HG02885 (cell line): ENCODE data around the gene SDC4.

Experiments used
- ATAC-seq: cut with Tn5 transposase; IDR thresholded peaks from one replicate; pipeline ENCODE4 v1.9.1; 2021; ENCODE audit warnings: mild to moderate bottlenecking; ENCODE audit not compliant: unreplicated experiment, poor library complexity

Gene SDC4

GRCh38 chr20:45301824-45302271 lies 46.4 kb downstream of the SDC4 start:
- no peak for ATAC-seq

DNA sequence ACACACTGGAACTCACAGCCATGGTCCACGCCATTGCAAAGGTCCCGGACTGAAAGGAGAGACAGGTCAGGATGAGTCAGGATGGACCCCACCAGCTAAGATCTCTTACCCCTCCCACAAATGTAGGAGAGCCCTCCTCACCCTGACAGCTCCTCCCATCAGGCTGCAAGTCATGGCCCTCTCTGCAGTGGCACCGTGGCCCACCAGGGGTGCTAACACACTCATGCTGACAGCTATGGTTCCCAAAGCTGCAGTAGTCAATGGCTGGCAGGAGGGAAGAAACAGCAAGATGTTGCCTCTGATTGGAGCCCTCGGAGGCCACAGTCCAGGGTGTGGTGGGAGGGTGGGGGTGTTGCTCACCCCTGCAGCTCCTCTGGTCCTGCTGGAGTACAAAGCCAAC lies 47.3 kb downstream of the SDC4 start:
- no peak for ATAC-seq

- ATAC-seq: no peak
Measured at GRCh38 chr20:45299786-45300185, 48.4 kb downstream of the SDC4 start.

- no peak for ATAC-seq
Measured at GRCh38 chr20:45297786-45298497, 50.3 kb downstream of the SDC4 start.

DNA sequence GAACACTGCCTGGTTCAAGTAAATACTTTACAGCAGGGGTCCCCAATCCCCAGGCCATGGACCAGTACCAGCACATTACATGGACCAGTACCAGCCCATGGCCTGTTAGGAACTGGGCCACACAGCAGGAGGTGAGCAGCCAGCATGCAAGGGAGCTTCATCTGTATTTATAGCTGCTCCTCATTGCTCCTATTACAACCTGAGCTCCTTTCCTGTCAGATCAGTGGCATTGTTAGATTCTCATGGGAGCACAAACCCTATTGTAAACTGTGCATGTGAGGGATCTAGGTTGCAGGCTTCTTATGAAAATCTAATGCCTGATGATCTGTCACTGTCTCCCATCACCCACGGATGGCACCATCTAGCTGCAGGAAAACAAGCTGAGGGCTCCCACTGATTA lies 53.6 kb downstream of the SDC4 start:
- ATAC-seq: no peak

- no peak for ATAC-seq
Measured at GRCh38 chr20:45294003-45294368, 54.2 kb downstream of the SDC4 start.

- ATAC-seq: no peak
Measured at GRCh38 chr20:45293041-45294002, 54.9 kb downstream of the SDC4 start.

- no peak for ATAC-seq
Measured at GRCh38 chr20:45292343-45292742, 55.9 kb downstream of the SDC4 start.

DNA sequence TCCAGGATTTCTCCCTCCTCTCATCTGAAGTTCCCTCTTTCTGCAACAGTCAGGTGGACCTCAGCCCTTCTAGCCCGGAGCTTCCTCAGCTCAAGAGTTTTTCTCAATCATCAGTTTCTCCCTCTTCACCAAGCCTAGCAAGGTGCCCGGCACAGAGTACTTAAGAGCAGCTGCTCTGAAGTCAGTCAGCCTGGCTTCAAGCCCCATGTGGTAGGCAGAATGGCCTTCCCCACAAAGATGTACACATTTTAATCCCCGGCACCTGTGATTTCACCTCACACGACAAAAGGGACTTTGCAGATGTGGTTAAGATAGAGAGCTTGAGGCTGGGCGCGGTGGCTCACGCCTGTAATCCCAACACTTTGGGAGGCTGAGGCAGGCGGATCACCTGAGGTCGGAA lies 56.7 kb downstream of the SDC4 start:
- no peak for ATAC-seq

GRCh38 chr20:45290677-45291355 lies 57.4 kb downstream of the SDC4 start:
- ATAC-seq: no peak

DNA sequence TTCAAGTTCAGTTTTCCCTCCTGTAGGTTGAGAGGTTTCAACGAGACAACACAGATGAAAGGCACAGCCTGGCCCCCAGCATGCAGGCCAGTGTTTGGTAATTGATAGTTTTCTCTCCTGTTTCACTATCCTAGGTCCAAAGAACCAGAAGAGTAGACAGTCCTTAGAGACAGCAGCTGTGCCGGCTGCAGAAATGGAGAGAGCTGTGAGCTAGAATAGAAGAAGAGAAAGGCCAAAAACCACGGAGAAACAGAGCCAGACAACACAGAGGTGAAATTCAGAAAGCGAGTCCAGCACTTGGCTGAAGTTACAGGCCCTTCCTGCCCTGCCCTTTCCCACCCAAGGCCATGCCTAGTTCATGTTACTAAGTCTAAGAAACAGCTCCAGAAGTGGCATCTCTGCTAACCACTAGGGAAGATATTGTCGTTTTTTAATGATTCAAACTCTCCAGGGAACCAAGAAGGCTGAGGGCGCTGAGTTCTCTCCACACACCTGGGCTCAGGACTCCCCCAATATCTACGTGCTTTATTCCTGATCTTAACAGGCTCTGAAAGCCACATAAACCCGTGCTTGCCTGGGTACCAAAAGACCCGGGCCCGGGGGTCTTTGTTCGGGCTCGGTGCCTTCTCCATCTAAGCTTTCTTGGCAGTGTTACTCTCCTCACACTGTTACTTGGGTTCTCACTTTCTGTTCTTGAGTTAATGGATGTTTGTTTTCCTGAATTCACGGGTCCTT lies 58.1 kb downstream of the SDC4 start:
- no peak for ATAC-seq

DNA sequence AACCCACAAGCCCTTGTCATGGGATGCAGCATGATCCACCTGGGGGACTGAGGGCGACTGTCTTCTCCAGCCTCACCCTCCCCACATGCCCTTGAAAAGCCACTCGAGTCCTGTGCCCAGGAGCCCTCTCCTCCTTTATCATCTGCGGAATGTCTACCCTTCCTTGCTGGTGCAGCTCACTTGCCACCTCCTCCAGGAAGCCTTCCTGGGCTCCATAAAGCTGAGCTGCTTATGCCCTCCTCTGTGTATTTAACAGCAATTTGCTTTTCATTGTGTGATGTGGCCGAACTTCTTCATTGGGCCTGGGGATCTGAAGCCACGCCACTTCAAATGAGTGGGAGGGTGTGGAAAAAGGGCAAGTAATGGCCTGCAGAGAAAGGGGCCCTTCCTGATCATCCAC lies 59.4 kb downstream of the SDC4 start:
- no peak for ATAC-seq

DNA sequence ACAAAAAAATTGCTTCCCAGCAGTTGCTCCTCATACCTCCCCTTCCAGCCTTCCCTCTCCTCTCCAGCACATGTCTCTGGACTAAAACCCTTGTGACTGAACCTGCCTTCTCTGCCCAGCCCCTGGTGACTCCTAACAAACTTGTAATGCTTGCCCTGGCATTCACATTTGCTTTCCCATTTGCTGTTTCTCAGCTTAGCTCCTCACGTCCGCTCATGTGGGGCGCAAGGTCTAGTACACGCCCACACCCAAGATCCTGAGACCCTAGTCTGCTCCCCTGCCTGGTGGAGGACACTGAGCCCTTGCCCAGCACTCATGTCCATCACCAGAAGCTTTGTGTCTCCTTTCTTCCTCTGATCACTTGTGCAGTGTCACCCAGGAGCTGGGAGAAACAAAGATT lies 59.8 kb downstream of the SDC4 start:
- no peak for ATAC-seq

DNA sequence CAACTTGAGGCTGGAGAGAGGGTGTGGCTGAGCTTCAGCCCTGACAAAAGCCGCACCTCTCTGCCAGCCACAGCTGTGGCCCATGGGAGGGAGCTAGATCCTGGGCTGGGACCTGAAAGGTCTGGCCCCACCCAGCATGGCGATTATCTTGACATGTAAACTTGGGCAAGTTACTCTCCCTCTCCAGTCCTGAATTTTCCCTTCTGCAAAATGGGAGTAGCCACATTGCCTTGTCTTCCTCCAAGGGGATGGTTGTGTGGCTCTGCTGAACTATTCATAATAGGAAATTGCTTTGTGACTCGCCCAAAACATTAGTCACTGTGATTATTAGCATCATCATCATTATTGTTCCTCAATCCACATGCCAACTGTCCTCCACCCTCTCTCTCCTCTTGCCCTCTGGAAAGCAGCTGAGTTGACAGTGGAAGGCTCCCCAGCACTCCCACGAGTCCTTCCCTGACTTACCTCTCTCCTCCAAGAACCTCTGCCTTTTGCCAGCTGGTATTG lies 64.6 kb downstream of the SDC4 start:
- no peak for ATAC-seq

DNA sequence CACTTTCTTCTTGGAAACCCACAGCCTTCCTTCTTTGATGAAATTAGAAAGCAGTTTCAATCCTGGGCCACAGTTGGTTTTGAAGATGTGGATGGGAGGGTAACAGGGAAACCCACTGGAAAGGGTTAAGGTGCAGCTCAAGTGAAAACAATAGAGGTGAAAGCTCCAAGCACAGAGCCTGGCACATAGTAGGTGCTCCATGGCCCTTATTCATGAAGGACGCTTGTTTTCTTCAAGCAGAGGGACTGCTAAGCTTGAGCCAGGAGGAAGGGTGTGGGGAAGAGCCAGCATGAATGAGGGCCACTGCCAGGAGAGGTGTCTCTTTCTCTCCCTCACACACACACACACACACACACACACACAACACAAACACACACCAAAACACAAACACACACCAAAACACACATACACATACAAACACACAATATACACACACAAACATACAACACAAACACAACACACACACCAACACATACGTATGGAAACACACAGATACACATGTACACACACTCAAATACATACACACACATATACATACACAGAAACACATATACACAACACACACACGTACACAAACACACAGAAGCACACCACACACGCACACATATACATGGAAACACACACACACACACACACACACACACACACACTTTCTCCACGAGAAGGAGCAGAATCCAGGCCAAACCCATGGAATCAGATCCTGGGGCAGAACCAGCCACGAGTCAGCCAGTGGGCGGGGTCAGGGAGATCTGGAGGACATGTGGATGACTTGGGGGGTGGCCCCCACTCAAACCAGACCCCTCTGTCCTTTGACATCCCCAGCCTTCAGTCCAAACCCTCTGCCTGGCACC lies 65.3 kb downstream of the SDC4 start:
- ATAC-seq: no peak

- no peak for ATAC-seq
Measured at GRCh38 chr20:45279992-45280391, 68.2 kb downstream of the SDC4 start.

DNA sequence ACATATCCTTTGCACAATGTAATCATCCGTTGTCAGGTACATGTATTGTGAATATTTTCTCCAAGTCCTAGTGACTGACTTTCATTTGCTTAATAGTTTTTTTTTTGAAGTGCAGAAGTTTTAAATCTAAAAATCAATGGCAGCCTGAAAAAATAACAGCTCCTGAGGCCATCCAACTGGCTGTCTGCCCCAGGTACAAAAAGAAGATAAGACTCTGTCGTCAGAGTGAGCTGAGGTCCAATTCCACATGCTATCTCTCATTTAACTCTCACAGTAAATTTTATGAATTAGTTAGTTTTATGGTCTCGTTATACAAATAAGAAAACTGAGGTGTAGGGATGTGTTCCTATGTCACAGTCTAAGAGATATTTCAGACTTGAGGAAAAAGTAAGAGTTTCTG lies 72.9 kb downstream of the SDC4 start:
- ATAC-seq: no peak
